Lower leg skin (tissue), 4 donors: ENCODE measurements around the gene GRAMD4. TPM values are rescaled to one million over a fixed set of nuclear protein-coding genes. Genes with fewer than 3 reads are reported as not detected.

ENCODE experiments used
- DNase-seq, 2 donors: peaks; one replicate each; pipeline ENCODE4 v3.0.0-alpha.2; 2019; ENCODE audit warnings: low spot score in 2 of 2
- H3K4me3 ChIP-seq: fragments of 200-600 bp; sonication (generic); 2 replicates; pipeline ENCODE4 v1.5.1; 2017; ENCODE audit warnings: mild to moderate bottlenecking, low read depth; ENCODE audit not compliant: poor library complexity, severe bottlenecking
- POLR2A ChIP-seq, 2 donors: fragments of 450-650 bp; IDR thresholded peaks; one replicate each; pipeline ENCODE4 v1.6.1; 2016 to 2017; ENCODE audit warnings: antibody characterized with exemption in 2 of 2, mild to moderate bottlenecking in 1 of 2, moderate library complexity in 1 of 2
- WGBS, 2 donors: methylation state at CpG; one replicate each; pipeline ENCODE4 v1.1.5; 2018; 5-methylcytosine and 5-hydroxymethylcytosine counted together
- intact Hi-C: fragments of 100-400 bp; cut with DNase I; formaldehyde crosslinking; loops from one replicate; pipeline ENCODE4 v1.15.0; 2023; ENCODE audit warnings: low total_unique reads
- total RNA-seq, 4 donors: library from RNA; depleted of rRNA; stranded (reverse); fragments of >200 nt; gene quantifications; one replicate each; pipeline ENCODE4 v1.1.0, GENCODE V29; 2016
- TF ChIP-seq, protein P1 (sequence below), 3 donors: fragments of 450-650 bp; IDR thresholded peaks; one replicate each; pipeline ENCODE4 v1.5.1; 2016; ENCODE audit warnings: antibody characterized with exemption in 3 of 3, mild to moderate bottlenecking in 3 of 3, moderate library complexity in 2 of 3

GRAMD4 gene
- total RNA-seq, 4 donors from 2014 or later = 78.7 to 136 (median 117) TPM

DNA sequence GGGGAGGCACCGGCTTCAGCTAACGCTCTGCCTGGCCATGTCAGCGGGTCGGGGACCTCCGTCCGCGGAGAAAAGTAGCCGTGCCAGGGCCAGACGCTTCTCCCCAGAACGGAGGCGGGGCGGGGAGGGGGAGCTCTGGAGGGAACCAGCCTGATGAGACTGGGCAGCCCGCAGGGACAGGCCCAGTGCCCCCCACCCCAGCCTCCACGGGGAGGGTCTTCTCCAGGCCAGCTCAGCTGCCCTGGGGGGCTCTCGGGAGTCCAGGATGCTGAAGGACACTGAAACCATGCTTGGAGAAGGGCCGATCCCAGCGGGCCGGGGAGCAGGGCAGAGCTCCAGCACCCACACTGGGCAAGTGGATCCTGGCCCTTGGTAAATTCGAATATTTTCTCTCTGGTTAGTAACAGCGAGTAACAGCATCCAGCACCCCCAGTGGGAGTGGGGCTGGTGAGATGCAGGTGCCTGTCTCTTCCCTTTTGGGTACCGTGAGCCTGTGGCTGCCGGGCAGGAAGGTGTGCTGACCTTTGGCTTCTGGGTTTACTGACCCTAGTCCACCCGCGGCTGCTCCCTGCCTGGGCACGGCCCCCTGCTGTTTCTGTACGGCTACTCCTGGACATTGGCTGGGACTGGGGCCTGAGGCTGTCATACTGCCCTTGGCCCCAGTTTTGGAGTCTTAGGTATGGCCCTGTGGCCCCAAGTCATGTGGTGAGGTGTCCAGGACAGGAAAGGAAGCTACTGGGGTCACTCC is 35.8 kb downstream of the GRAMD4 start:
- no peak for DNase-seq

DNA sequence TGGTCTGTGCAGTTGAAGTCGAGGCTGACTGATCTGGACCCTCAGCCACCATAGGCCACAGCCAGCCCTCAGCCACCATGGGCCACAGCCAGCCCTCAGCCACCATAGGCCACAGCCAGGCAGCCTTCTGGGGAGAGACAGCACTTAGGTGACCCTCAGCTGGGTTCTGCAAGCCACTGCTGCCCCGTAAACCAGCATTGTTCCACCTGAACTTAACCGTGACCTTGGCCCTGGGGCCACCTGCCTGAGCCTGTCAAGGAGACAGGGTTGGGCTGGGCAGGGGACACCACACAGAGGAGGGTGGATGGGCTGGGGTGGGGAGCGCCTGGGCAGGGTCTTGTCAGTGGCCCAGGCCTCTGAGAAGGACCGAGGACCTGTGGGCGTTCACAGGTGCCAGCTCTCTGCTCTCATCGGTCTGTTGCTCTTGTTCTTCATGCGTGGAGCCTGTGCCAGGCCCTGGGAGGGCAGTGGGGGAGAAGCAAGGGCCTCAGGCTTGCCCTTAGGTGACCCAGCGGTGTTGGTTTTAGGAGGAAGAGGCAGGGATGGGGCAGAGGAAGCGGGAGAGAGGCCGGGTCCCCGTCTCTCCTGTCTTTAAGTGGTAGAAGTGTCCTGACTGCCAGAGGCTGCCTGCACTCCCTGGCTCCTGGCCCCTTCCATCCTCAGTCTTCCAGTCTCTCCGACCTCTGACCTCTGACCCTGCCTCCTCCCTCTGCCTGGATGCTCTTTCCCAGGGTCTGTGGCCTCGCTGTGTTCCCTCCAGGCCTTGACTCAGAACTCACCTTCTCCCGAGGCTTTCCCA is 36.9 kb downstream of the GRAMD4 start:
- intact Hi-C loops = no loop called here
- TF ChIP-seq POLR2A (IDR thresholded peaks at IDR 0.05) = no peak
- TF ChIP-seq, protein P1, sequence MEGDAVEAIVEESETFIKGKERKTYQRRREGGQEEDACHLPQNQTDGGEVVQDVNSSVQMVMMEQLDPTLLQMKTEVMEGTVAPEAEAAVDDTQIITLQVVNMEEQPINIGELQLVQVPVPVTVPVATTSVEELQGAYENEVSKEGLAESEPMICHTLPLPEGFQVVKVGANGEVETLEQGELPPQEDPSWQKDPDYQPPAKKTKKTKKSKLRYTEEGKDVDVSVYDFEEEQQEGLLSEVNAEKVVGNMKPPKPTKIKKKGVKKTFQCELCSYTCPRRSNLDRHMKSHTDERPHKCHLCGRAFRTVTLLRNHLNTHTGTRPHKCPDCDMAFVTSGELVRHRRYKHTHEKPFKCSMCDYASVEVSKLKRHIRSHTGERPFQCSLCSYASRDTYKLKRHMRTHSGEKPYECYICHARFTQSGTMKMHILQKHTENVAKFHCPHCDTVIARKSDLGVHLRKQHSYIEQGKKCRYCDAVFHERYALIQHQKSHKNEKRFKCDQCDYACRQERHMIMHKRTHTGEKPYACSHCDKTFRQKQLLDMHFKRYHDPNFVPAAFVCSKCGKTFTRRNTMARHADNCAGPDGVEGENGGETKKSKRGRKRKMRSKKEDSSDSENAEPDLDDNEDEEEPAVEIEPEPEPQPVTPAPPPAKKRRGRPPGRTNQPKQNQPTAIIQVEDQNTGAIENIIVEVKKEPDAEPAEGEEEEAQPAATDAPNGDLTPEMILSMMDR (IDR thresholded peaks at IDR 0.05) = no peak
- 91 to 95% methylated on average over 13 of the region's 15 CpGs for WGBS, 2 donors
- no peak for DNase-seq
- no peak overlapping the region for H3K4me3 ChIP-seq

More for the DNA sequence above, 35.8 kb downstream of the GRAMD4 start:
- H3K4me3 ChIP-seq = no peak overlapping the region
- WGBS, 2 donors = 86 to 94% methylated on average over 13 to 24 of the region's 26 CpGs
- intact Hi-C loops = no loop called here
- TF ChIP-seq POLR2A (IDR thresholded peaks at IDR 0.05) = no peak
- TF ChIP-seq, protein P1 (IDR thresholded peaks at IDR 0.05) = no peak

DNA sequence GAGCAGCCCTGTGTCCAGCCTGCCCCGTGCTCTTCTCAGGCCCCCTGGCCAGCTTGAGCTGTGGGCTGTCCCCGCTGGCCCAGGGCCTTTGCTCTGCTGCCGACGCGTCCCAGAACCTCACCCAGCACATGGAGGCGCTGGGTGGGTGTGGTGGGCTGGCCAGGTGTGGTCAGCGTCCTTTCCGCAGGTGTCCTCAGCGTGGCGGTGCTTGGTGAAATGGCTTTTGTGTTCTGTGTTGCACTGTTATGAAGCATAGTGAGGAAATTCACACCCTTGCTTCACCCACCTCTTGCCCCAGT is 37.4 kb downstream of the GRAMD4 start:
- WGBS, 2 donors = 95 to 99% methylated on average over 6 to 9 of the region's 10 CpGs

DNA sequence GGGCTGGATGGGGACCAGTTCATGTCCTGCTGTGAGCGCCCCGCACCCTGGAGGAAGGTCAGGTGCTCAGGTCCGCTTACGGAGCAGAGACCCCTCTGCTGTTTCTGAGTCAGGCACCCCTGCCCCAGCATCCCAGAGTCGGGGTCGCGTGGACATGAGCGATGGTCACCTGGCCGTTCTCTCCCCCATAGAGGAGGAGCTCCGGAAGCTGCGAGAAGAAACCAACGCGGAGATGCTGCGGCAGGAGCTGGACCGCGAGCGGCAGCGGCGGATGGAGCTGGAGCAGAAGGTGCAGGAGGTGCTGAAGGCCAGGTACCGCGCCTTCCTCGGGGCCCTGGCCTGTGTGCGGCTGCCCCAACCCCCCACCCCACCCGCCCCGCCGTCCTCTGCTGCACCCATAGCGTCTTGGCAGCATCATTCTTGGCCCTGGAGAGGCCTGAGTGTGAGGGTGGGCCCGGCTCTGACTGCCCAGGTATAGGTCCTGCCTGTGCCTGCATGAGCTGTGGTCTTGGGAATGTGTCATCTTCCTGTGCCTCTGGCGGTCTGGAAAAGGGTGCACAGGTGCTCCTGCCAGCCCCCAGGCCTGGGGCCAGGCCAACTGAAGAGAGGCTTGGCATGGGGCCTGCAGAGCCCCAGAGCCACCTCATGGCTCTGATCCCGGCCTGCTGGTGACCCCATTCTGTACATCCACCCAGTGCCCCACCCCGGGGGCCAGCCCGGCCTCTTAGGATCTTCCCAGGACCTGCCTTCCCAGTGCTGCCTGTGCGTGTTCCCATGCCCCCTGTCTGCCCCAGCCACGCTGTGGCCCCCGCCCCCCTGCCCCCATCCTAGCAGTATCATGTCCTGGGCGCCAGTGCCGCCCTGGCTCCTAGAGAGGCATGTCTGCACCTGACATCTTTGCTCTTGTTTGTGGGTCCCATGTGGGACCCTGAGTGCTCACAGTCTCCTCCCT is 38.1 kb downstream of the GRAMD4 start:
- H3K4me3 ChIP-seq = no peak overlapping the region
- 77 to 82% methylated on average over 34 to 37 of the region's 37 CpGs for WGBS, 2 donors
- intact Hi-C loops = no loop called here
- DNase-seq = no peak
- TF ChIP-seq, protein P1 (IDR thresholded peaks at IDR 0.05) = no peak
- TF ChIP-seq POLR2A (IDR thresholded peaks at IDR 0.05) = no peak

More for the DNA sequence above, 37.4 kb downstream of the GRAMD4 start:
- no peak for DNase-seq
- intact Hi-C loops = no loop called here
- no peak overlapping the region for H3K4me3 ChIP-seq
- TF ChIP-seq POLR2A (IDR thresholded peaks at IDR 0.05) = no peak
- TF ChIP-seq, protein P1 (IDR thresholded peaks at IDR 0.05) = no peak

DNA sequence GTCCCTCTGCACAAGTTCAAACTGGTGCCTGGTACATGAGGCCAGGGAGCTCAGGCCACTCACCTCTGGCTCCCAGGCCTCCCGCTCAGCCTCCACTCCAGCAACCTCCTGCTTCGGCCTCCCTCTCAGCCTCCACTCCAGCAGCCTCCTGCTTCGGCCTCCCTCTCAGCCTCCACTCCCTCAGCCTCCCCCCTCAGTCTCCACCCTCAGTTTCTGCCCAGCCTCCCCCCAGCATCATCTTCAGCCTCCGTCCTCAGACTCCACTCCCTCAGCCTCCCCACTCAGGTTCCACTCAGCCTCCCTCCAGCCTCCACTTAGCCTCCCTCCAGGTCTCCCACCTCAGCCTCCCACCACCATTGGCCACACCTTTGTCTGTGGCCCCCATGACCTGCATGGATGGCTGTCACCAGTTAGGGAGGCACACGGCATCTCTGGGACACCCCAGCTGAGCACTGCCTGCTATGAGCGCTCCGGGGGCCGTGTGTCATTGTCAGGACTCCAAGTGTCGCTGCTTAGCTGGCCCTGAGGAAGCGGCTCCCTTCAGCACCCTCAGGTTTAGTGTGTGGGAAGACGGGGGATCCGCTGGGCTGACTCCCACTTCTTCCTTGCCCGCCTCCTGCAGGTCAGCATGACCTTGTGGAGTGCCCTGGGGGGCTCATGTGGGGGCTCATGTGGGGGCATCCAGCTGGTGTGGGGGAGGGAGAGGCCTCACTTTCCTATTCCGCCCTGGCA is 39.0 kb downstream of the GRAMD4 start:
- no peak overlapping the region for H3K4me3 ChIP-seq
- DNase-seq = no peak
- WGBS, 2 donors = 96 to 98% methylated on average over 10 to 14 of the region's 14 CpGs
- TF ChIP-seq POLR2A (IDR thresholded peaks at IDR 0.05) = no peak
- TF ChIP-seq, protein P1 (IDR thresholded peaks at IDR 0.05) = no peak
- intact Hi-C loops = no loop called here
